ENCODE results near the gene ZNF892. TPM values are rescaled to one million over a fixed set of nuclear protein-coding genes. Genes with fewer than 3 reads are reported as not detected.

ZNF892 gene
- total and polyA plus RNA-seq, 2 of the 13 experiments (the other 11 are each of a cell fraction or from before 2014, with no cell fraction given) = not detected

- TF ChIP-seq SP140L (CRISPR knock-in tag; IDR thresholded peaks at IDR 0.05; ENCODE audit: borderline replicate concordance) = no peak
- TF ChIP-seq ZBTB21 (CRISPR knock-in tag; IDR thresholded peaks at IDR 0.05) = no peak
- no peak for TF ChIP-seq ZFAT (CRISPR knock-in tag; conservative IDR thresholded peaks at IDR 0.05)
- peak; percentile 61; the same call in 1 of the 2 replicates for TF ChIP-seq MXD3 (CRISPR knock-in tag; IDR thresholded peaks at IDR 0.05)
- 0 out of 2 replicates have a peak, but pooled peaks have one; percentile 21 for TF ChIP-seq RARA (CRISPR knock-in tag; IDR thresholded peaks at IDR 0.05)
- peak; percentile 59; the same call in 1 of the 2 replicates for TF ChIP-seq SALL2 (CRISPR knock-in tag; IDR thresholded peaks at IDR 0.05)
- no peak for TF ChIP-seq SP1 (IDR thresholded peaks at IDR 0.05)
- TF ChIP-seq SP1 (CRISPR knock-in tag; IDR thresholded peaks at IDR 0.05) = 0 out of 2 replicates have a peak, but pooled peaks have one; percentile 15
- 0 out of 2 replicates have a peak, but pooled peaks have one; percentile 55 for TF ChIP-seq ZNF296 (CRISPR knock-in tag; conservative IDR thresholded peaks at IDR 0.05)
- no peak for TF ChIP-seq ATF4 (CRISPR knock-in tag; IDR thresholded peaks at IDR 0.05)
- TF ChIP-seq RBFOX2 (IDR thresholded peaks at IDR 0.05; ENCODE audit: low read depth, low read length) = peak; percentile 62
- 0 out of 2 replicates have a peak, but pooled peaks have one; percentile 23 for TF ChIP-seq MXD1 (CRISPR knock-in tag; IDR thresholded peaks at IDR 0.05)
- TF ChIP-seq CREB1 (IDR thresholded peaks at IDR 0.05) = no peak
- 0 out of 2 replicates have a peak, but pooled peaks have one; percentile 32 for TF ChIP-seq CREB1 (CRISPR knock-in tag; IDR thresholded peaks at IDR 0.05)
- TF ChIP-seq HIVEP1 (CRISPR knock-in tag; IDR thresholded peaks at IDR 0.05) = no peak
- TF ChIP-seq GABPB1 (CRISPR knock-in tag; IDR thresholded peaks at IDR 0.05) = peak; percentile 86
- TF ChIP-seq ZNF552 (CRISPR knock-in tag; IDR thresholded peaks at IDR 0.05; ENCODE audit: borderline replicate concordance) = 0 out of 2 replicates have a peak, but pooled peaks have one; percentile 48
- 0 out of 2 replicates have a peak, but pooled peaks have one; percentile 17 for TF ChIP-seq AHDC1 (CRISPR knock-in tag; IDR thresholded peaks at IDR 0.05; ENCODE audit: borderline replicate concordance)
- no peak for TF ChIP-seq ZKSCAN8 (CRISPR knock-in tag; IDR thresholded peaks at IDR 0.05; ENCODE audit: borderline replicate concordance)
- TF ChIP-seq NR0B2 (CRISPR knock-in tag; IDR thresholded peaks at IDR 0.05) = no peak; the same call in 1 of the 2 replicates
Measured at GRCh38 chr2:95207111-95207961, at the start of gene ZNF892 (continued).
